ENCODE measurements around the gene PCSK5.

The PCSK5 gene

DNA sequence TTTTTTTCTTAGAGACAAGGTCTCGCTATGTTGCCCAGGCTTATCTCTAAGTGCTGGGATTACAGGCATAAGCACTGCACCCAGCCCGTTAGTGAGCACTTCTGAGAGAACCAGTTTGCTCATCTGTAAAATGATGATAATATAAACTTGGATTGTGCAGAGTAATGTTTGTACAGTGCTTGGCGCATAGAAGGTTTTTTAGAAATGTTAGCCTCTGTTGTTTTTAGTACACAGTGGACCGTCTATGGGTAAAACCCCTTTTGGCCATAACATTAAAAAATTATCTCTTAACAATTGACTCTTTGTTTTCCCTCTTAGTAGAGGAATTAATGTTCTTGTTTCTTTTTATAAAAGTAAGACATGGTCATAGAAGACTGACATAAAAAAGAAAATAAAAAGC, 202.1 kb downstream of the PCSK5 start:
- DNase-seq = no peak
- no peak for TF ChIP-seq POLR2A (IDR thresholded peaks at IDR 0.05; ENCODE audit: low read length)
- no peak for TF ChIP-seq GATA1 (IDR thresholded peaks at IDR 0.05; ENCODE audit: low read depth, low read length)

DNA sequence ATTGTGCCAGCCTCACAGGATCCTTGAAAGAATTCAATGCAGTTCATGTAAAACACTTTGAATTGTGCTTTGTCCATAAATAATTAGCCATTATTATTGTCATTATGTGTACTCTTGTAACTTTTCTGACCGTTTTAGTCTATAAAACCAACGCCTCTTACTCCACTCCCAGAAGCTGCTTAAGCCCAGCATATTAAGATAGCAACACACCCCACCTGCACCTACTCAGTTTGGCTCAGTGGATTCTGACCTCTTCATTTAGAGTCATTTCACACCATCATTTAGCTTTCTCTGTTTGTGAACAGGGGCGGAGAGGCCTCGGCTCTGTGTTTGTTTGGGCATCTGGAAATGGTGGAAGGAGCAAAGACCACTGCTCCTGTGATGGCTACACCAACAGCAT, 205.1 kb downstream of the PCSK5 start:
- TF ChIP-seq POLR2A (IDR thresholded peaks at IDR 0.05; ENCODE audit: low read length) = no peak
- TF ChIP-seq GATA1 (IDR thresholded peaks at IDR 0.05; ENCODE audit: low read depth, low read length) = no peak
- DNase-seq = no peak

DNA sequence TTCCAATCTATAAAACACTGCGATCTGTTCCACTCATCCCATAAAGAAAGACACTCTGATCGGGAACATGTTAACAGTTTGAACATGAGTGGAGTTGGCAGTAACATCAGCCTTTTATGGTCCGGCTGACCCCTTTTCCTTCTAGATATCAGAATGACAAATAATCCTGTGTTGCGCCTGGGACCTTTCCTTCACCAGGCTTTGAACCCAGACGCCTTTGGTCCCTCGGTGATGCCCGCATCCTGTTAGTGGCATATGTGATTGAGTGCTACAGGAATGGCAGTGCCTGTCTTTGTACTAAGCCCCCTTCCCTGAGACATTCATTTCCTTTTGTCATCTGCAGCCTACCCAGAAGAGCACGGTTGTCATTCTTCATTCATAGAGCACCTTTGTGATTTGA, 209.0 kb downstream of the PCSK5 start:
- DNase-seq = no peak
- TF ChIP-seq POLR2A (IDR thresholded peaks at IDR 0.05; ENCODE audit: low read length) = no peak
- TF ChIP-seq GATA1 (IDR thresholded peaks at IDR 0.05; ENCODE audit: low read depth, low read length) = no peak

DNA sequence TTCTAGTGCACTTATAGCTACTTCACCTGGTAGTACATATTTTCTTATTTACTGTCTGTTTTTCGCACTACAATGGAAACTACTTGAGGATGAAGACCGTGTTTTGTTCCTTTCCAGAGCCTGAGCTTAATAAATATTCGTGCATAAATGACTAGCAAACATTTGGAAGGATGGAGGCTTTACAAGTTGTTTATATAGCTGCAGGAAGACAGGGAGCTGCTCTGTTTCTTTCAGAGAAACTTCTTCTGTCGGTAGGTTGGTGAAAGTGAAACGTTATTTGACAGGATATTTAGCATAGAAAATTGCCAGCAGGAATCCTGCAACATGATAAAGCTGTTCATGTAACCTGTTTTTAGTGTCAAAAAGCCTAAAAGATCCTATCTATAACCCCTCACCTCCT, 210.6 kb downstream of the PCSK5 start:
- DNase-seq = no peak
- TF ChIP-seq GATA1 (IDR thresholded peaks at IDR 0.05; ENCODE audit: low read depth, low read length) (no peak), POLR2A (IDR thresholded peaks at IDR 0.05; ENCODE audit: low read length) (no peak)

DNA sequence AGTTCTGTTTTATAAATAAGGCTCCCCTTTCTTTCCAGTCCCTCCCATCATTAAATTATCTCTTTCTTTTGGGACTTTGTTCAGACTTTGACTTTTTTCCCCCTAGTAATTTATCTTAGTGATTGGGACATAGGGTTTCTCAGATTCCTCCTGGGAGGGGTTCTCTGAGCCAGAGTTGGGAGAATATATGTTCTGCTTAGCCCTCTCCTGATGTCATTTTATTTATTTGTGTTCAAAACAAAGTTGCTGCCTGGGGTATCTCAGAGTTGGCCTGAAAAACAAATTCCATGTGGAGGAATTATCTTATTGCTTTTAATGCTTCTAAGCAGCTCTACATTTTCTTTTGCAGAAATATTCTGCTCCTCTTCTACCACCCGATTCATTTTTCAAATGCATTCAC, 211.0 kb downstream of the PCSK5 start:
- no peak for DNase-seq
- TF ChIP-seq GATA1 (IDR thresholded peaks at IDR 0.05; ENCODE audit: low read depth, low read length) (no peak), POLR2A (IDR thresholded peaks at IDR 0.05; ENCODE audit: low read length) (no peak)

DNA sequence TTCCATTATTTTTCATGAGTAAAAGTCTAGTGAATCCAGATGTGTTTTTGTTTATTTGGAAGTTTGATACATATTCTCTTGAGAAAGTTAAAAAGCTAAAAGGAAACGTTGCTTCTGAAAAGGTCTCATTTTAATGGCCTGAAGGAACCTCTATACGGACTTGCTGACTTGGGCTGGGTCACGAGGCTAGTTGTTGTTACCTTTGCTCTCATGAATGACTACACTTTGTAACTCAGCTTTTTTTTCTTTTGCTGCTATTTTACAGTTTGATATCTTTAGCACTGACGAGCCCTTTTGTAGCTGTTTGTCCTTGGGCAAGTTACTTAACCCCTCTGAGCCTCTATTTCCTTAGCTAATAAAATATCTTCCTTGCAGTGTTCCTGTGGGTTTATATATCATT, 211.5 kb downstream of the PCSK5 start:
- TF ChIP-seq GATA1 (IDR thresholded peaks at IDR 0.05; ENCODE audit: low read depth, low read length) (no peak), POLR2A (IDR thresholded peaks at IDR 0.05; ENCODE audit: low read length) (no peak)
- no peak for DNase-seq

DNA sequence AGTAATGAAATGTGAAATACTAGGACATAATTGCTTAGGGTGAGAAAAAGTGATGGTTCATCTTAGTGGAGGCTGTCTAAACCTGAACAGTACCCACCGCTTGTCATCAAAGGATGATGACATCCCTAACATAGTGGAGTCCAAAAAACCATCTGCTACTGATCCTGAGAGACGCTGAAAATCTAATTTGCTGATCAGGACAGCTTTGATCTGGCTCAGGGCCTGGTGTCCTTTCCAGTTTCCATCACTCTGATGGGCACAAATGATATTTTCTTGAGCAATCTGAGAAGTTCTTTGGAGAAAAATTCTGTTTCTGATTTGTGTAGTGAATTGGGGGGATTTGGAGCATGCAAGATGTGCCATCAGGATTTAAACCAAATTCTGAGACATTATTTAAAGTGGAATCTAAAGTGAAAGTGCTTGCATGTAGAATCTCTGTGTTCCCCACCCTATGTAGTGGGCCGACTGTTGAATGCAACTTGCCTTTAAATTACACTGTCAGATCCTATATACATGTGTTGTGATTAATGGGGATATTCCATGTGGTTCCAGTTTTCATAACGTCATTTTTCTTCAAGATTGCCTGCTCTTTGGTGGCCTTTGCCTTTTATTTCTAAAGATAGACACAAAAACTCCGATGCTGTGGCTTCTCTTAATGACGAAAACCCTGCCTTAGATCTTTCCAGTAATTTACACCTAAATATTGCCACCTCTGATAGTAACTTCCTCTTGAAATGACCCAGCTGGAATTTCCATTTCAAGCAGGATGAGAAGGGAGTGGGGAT, 213.2 kb downstream of the PCSK5 start:
- no peak for TF ChIP-seq POLR2A (IDR thresholded peaks at IDR 0.05; ENCODE audit: low read length)
- no peak for TF ChIP-seq GATA1 (IDR thresholded peaks at IDR 0.05; ENCODE audit: low read depth, low read length)
- no peak for DNase-seq

DNA sequence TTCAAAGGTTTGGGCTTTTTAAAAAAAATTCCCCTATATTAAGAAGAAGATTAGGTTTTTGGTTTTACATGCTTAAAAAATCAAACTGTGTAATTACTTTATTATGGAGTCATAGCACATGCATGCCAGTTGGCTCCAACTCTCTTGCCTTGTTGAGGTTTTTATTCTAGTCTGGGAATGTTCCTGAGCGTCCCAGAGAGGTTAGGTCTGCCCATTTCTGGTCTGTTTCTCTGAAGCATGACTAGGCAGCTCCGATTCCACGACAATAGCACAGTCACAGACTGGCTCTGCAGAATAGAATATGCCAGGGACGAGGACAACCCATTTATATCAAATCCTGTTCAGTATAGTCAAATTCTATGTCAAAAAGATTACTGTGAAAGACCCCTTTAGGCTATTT, 217.0 kb downstream of the PCSK5 start:
- TF ChIP-seq GATA1 (IDR thresholded peaks at IDR 0.05; ENCODE audit: low read depth, low read length) = no peak
- TF ChIP-seq POLR2A (IDR thresholded peaks at IDR 0.05; ENCODE audit: low read length) = no peak
- DNase-seq = no peak

DNA sequence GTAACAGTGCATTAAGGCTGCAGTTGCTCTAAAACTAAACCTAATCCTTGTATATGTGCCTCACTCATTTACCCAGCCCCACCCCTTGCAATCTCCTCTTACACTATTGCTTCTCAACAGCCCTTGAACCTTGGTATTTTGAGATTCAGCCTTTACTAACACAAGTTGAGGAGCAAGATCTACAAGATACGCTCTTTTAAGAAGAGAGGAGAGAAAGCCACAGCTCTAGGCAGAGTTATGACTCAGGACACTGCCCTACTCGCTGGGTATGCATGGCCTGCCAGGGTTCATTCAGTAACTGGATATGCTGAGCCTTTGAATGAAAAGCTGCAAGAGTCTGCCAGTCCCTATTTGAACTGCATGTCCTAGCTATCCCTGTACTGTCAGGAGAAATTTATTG, 219.5 kb downstream of the PCSK5 start:
- TF ChIP-seq GATA1 (IDR thresholded peaks at IDR 0.05; ENCODE audit: low read depth, low read length) (no peak), POLR2A (IDR thresholded peaks at IDR 0.05; ENCODE audit: low read length) (no peak)
- DNase-seq = no peak

DNA sequence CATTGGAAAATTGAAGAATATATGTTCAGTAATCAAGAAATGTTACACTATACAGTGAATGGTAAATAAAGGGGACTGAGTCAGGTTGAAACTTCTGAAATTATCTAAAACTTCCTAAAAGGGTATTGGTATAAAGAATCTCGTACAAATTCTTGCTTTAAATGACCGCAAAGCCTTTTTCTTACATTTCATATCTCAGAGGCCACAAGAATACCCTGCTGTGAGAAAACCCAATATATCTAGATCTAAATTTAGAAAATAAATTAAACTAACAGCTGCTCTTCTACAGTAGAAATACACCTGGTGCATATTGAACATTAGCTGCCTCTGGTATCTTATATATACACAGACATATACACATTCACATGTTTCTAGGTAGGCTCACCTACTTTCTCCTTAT, 221.7 kb downstream of the PCSK5 start:
- TF ChIP-seq GATA1 (IDR thresholded peaks at IDR 0.05; ENCODE audit: low read depth, low read length) (no peak), POLR2A (IDR thresholded peaks at IDR 0.05; ENCODE audit: low read length) (no peak)
- DNase-seq = no peak

DNA sequence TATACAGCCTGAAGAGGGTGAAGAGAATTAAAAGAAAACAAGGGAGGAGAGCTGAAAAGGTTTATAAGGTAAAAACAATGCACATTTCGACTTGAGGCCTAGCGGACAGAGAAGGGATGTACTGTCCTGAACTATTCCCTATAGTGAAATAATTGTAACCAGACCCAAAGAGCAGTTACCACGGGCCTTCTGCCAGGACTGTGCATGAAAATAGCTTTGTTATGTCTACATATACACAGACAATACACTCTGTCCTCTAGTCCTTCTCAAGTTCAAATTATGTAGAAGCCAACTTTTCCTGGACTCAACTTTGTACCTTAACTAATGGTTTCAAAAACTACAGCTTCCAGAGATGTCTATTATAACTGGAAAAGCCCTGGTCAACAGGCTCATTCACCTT, 223.7 kb downstream of the PCSK5 start:
- TF ChIP-seq POLR2A (IDR thresholded peaks at IDR 0.05; ENCODE audit: low read length) = no peak
- TF ChIP-seq GATA1 (IDR thresholded peaks at IDR 0.05; ENCODE audit: low read depth, low read length) = no peak
- no peak for DNase-seq

DNA sequence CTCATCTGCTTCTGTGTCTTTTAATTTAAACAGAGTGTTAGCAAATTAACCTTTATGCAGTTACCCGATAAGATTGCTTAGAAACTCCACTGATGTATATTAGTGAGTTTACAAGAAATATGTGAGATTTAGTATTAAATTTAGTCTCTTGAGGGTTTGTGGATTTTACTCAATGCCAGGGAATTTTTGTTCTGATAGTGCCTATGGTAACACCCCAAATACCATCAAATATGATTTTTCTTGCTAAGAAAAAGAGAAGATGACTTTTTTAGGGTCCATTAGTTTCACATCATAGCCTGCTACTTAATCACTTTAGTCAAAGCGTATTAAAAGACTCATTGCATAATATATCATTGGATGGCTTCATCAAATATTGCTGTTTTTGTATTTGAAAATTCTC, 224.9 kb downstream of the PCSK5 start:
- no peak for TF ChIP-seq GATA1 (IDR thresholded peaks at IDR 0.05; ENCODE audit: low read depth, low read length)
- TF ChIP-seq POLR2A (IDR thresholded peaks at IDR 0.05; ENCODE audit: low read length) = no peak
- DNase-seq = no peak

DNA sequence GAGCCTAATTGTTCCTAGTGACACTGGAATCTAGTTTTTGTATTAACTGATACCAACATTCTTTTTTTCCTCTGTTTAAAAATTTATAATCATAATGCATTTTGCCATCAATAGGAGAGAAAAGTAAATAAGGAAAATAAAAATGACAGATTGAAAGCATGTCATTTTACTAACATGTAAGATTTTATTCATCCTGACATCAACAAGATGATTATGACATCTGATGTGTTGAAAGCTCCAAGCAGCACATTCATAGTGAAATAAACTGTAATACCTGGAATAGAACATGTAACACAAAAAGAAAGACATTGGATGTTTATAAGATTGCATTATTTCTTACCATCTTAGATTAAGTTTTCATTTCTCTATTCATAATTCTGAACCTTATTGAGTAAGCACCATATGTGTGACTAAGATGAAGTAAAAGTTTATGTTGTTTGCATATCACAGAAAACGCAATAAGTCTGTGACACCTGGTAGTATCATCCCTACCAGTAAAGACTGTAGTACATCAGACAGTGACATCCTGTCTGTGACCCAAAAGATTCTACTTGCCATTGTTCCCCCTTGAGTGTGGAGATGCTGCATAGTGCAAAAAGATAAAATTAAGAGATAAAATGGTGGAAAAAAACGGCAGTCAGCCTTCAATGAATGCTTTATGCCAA, 225.6 kb downstream of the PCSK5 start:
- TF ChIP-seq POLR2A (IDR thresholded peaks at IDR 0.05; ENCODE audit: low read length) = no peak
- TF ChIP-seq GATA1 (IDR thresholded peaks at IDR 0.05; ENCODE audit: low read depth, low read length) = no peak
- no peak for DNase-seq

DNA sequence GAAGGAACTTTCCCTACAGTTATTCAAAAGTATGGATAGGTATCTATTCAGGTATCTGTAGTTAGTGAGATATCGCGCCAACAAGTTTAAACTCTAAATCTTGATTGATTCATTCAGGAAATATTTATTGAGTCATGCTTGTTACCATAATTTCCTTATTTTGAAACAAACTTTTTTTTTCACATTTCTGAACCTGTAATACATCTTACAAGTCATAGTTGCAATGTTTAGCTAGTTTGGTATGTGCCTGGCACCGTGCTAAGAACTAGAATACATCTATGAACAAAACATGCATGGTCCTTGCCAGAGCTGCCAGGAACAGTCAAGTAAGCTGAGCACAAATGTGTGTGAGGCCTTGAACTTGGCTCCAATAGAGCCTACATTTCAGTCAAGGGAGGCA, 226.4 kb downstream of the PCSK5 start:
- no peak for TF ChIP-seq GATA1 (IDR thresholded peaks at IDR 0.05; ENCODE audit: low read depth, low read length)
- no peak for TF ChIP-seq POLR2A (IDR thresholded peaks at IDR 0.05; ENCODE audit: low read length)
- no peak for DNase-seq

DNA sequence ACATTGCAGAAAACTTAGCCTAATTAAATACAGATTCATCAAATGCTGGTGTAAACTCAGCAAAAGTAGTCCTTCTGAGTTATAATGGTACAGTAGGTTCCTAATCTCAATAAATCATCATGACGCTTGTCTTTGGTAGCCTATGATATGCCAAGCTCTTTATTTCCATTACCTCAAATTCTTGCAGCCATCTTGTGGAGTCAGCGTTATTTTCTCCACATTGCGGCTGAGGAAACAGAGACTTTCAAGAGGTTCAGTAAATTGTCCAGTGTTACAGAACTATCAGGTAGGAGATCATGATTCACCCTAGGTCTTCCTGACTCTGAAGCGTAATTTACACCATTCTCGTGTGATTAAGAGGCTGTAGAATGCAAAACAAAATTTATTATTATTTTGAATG, 237.2 kb downstream of the PCSK5 start:
- no peak for DNase-seq
- TF ChIP-seq POLR2A (IDR thresholded peaks at IDR 0.05; ENCODE audit: low read length) (no peak), GATA1 (IDR thresholded peaks at IDR 0.05; ENCODE audit: low read depth, low read length) (no peak)
